SK-N-MC (cell line): ENCODE measurements around the gene MYO7A.

Experiments used
- DNase-seq: peaks from one replicate; pipeline ENCODE4 v3.0.0-alpha.2; 2011; ENCODE audit warnings: low read depth, low spot score
- H3K27ac ChIP-seq: fragments of 200-600 bp; sonication (generic); 2 replicates; pipeline ENCODE4 v1.5.1; 2016; ENCODE audit warnings: mixed run types
- H3K36me3 ChIP-seq: fragments of 200-600 bp; sonication (generic); 2 replicates; pipeline ENCODE4 v1.6.1; 2017; ENCODE audit warnings: antibody characterized with exemption, low read length, mixed read lengths; ENCODE audit not compliant: insufficient read depth
- H3K4me3 ChIP-seq: fragments of 200-600 bp; sonication (generic); 2 replicates; pipeline ENCODE4 v1.5.1; 2016
- H3K9ac ChIP-seq: fragments of 200-600 bp; sonication (generic); 2 replicates; pipeline ENCODE4 v1.8.0; 2017; ENCODE audit warnings: mixed run types, mixed read lengths; ENCODE audit not compliant: insufficient read length
- H3K9me3 ChIP-seq: fragments of 200-600 bp; sonication (generic); 2 replicates; pipeline ENCODE4 v1.6.1; 2017; ENCODE audit warnings: low read depth, mild to moderate bottlenecking, antibody characterized with exemption, low read length, moderate library complexity, mixed read lengths
- EZH2 ChIP-seq: fragments of 200-600 bp; sonication (generic); IDR thresholded peaks from one replicate; pipeline ENCODE4 v1.6.1; 2017; ENCODE audit warnings: antibody characterized with exemption
- FOXP2 ChIP-seq: optimal IDR thresholded peaks from 2 replicates; pipeline ENCODE3; 2011; ENCODE audit warnings: mild to moderate bottlenecking, moderate library complexity; ENCODE audit not compliant: insufficient read depth; ENCODE audit errors: extremely low read length, control extremely low read depth
- POLR2AphosphoS5 ChIP-seq: IDR thresholded peaks from 2 replicates; pipeline ENCODE4 v1.6.1; 2012; ENCODE audit warnings: mild to moderate bottlenecking, low read depth, low read length, borderline replicate concordance

MYO7A gene

GRCh38 chr11:77190331-77191075 lies 62.5 kb downstream of the MYO7A start:
- DNase-seq: no peak
- no peaks in the 10 kb centered on the region for H3K9me3 ChIP-seq
- TF ChIP-seq EZH2 (no peak), POLR2AphosphoS5 (no peak), FOXP2 (no peak)
- no peak overlapping the region for H3K4me3 ChIP-seq
- H3K27ac ChIP-seq: no peak overlapping the region
- H3K9ac ChIP-seq: no peak overlapping the region
- H3K36me3 ChIP-seq: no peaks in the 10 kb centered on the region

GRCh38 chr11:77191429-77191822 lies 63.4 kb downstream of the MYO7A start:
- TF ChIP-seq EZH2 (no peak), POLR2AphosphoS5 (no peak), FOXP2 (no peak)
- no peak overlapping the region for H3K9ac ChIP-seq
- no peaks in the 10 kb centered on the region for H3K9me3 ChIP-seq
- peak overlapping the region; percentile 69 for H3K4me3 ChIP-seq
- no peaks in the 10 kb centered on the region for H3K36me3 ChIP-seq
- H3K27ac ChIP-seq: no peak overlapping the region
- DNase-seq: no peak

- Histone ChIP-seq H3K9me3 (no peaks in the 10 kb centered on the region), H3K36me3 (no peaks in the 10 kb centered on the region), H3K27ac (no peak overlapping the region), H3K4me3 (peak overlapping the region; percentile 69), H3K9ac (no peak overlapping the region)
- DNase-seq: no peak
- TF ChIP-seq EZH2 (no peak), FOXP2 (no peak), POLR2AphosphoS5 (no peak)
Measured at GRCh38 chr11:77191823-77192495, 63.9 kb downstream of the MYO7A start.

GRCh38 chr11:77193167-77193566 lies 65.1 kb downstream of the MYO7A start:
- TF ChIP-seq EZH2 (no peak), FOXP2 (no peak), POLR2AphosphoS5 (no peak)
- Histone ChIP-seq H3K36me3 (no peaks in the 10 kb centered on the region), H3K9me3 (no peaks in the 10 kb centered on the region), H3K27ac (no peak overlapping the region), H3K9ac (no peak overlapping the region), H3K4me3 (no peak overlapping the region)
- DNase-seq: no peak

- no peaks in the 10 kb centered on the region for H3K36me3 ChIP-seq
- no peaks in the 10 kb centered on the region for H3K9me3 ChIP-seq
- no peak overlapping the region for H3K27ac ChIP-seq
- DNase-seq: no peak
- no peak overlapping the region for H3K4me3 ChIP-seq
- H3K9ac ChIP-seq: no peak overlapping the region
- TF ChIP-seq EZH2 (no peak), POLR2AphosphoS5 (no peak), FOXP2 (no peak)
Measured at GRCh38 chr11:77193911-77194830, 66.1 kb downstream of the MYO7A start.

- no peak for TF ChIP-seq POLR2AphosphoS5
- no peak for TF ChIP-seq FOXP2
- no peak for TF ChIP-seq EZH2
- no peak overlapping the region for H3K4me3 ChIP-seq
Measured at GRCh38 chr11:77195071-77195755, 67.2 kb downstream of the MYO7A start.

GRCh38 chr11:77196961-77197360 lies 68.9 kb downstream of the MYO7A start:
- TF ChIP-seq POLR2AphosphoS5: no peak
- TF ChIP-seq EZH2: no peak
- TF ChIP-seq FOXP2: no peak
- DNase-seq: no peak
- no peaks in the 10 kb centered on the region for H3K9me3 ChIP-seq
- H3K4me3 ChIP-seq: no peak overlapping the region
- no peak overlapping the region for H3K9ac ChIP-seq
- H3K36me3 ChIP-seq: no peaks in the 10 kb centered on the region
- no peak overlapping the region for H3K27ac ChIP-seq

More at GRCh38 chr11:77195071-77195755, 67.2 kb downstream of the MYO7A start:
- no peaks in the 10 kb centered on the region for H3K36me3 ChIP-seq
- no peak overlapping the region for H3K9ac ChIP-seq
- H3K27ac ChIP-seq: no peak overlapping the region
- H3K9me3 ChIP-seq: no peaks in the 10 kb centered on the region
- no peak for DNase-seq
